GM23248 (cell line): ENCODE measurements around the gene ABCG8. TPM values are rescaled to one million over a fixed set of nuclear protein-coding genes. Genes with fewer than 3 reads are reported as not detected.

Experiments
- DNase-seq: peaks from one replicate; pipeline ENCODE4 v3.0.0-alpha.2; 2015
- H2AFZ ChIP-seq: fragments of 200-600 bp; sonication (generic); 2 replicates; pipeline ENCODE4 v1.6.1; 2016; ENCODE audit warnings: antibody characterized with exemption
- H3F3A ChIP-seq: fragments of 200-600 bp; sonication (generic); 2 replicates; pipeline ENCODE4 v1.6.1; 2016; ENCODE audit warnings: mild to moderate bottlenecking, antibody characterized with exemption, mixed run types; ENCODE audit not compliant: insufficient read depth
- H3K27ac ChIP-seq: fragments of 200-600 bp; sonication (generic); 2 replicates; pipeline ENCODE4 v1.5.1; 2016; ENCODE audit warnings: mild to moderate bottlenecking
- H3K27me3 ChIP-seq: fragments of 200-600 bp; sonication (generic); replicated peaks from 2 replicates; pipeline ENCODE4 v1.6.1; 2016; ENCODE audit warnings: mild to moderate bottlenecking; ENCODE audit not compliant: insufficient read depth
- H3K36me3 ChIP-seq: fragments of 200-600 bp; sonication (generic); 2 replicates; pipeline ENCODE4 v1.6.1; 2016; ENCODE audit warnings: low read depth, mild to moderate bottlenecking
- H3K4me1 ChIP-seq: fragments of 200-600 bp; sonication (generic); 2 replicates; pipeline ENCODE4 v1.6.1; 2016; ENCODE audit warnings: mild to moderate bottlenecking; ENCODE audit not compliant: insufficient read depth
- H3K4me2 ChIP-seq: fragments of 200-600 bp; sonication (generic); one replicate; pipeline ENCODE4 v1.6.1; 2016; ENCODE audit warnings: mild to moderate bottlenecking; ENCODE audit not compliant: unreplicated experiment
- H3K4me3 ChIP-seq: fragments of 200-600 bp; sonication (generic); 2 replicates; pipeline ENCODE4 v1.5.1; 2016; ENCODE audit warnings: mild to moderate bottlenecking
- H3K79me2 ChIP-seq: fragments of 200-600 bp; sonication (generic); 2 replicates; pipeline ENCODE4 v1.6.1; 2016; ENCODE audit warnings: mild to moderate bottlenecking; ENCODE audit not compliant: insufficient read depth
- H3K9ac ChIP-seq: fragments of 200-600 bp; sonication (generic); 2 replicates; pipeline ENCODE4 v1.6.1; 2016; ENCODE audit warnings: mild to moderate bottlenecking
- H3K9me2 ChIP-seq: fragments of 200-600 bp; sonication (generic); 2 replicates; pipeline ENCODE4 v1.6.1; 2016; ENCODE audit warnings: mixed run types, mild to moderate bottlenecking, moderate library complexity; ENCODE audit not compliant: insufficient read depth
- H3K9me3 ChIP-seq: fragments of 200-600 bp; sonication (generic); one replicate; pipeline ENCODE4 v1.6.1; 2017; ENCODE audit warnings: low read depth
- H4K20me1 ChIP-seq: fragments of 200-600 bp; sonication (generic); 2 replicates; pipeline ENCODE4 v1.6.0; 2016; ENCODE audit not compliant: insufficient read depth
- EZH2 ChIP-seq: fragments of 200-600 bp; sonication (generic); IDR thresholded peaks from 2 replicates; pipeline ENCODE4 v1.6.1; 2018; ENCODE audit warnings: antibody characterized with exemption, mild to moderate bottlenecking; ENCODE audit not compliant: insufficient read depth, poor library complexity, severe bottlenecking
- EZH2phosphoT487 ChIP-seq: fragments of 200-600 bp; sonication (generic); IDR thresholded peaks from 2 replicates; pipeline ENCODE4 v1.6.1; 2018; ENCODE audit warnings: antibody characterized with exemption, moderate library complexity, mild to moderate bottlenecking, low read depth; ENCODE audit not compliant: insufficient read depth
- WGBS, 2 experiments: methylation state at CpG; one replicate each; pipeline ENCODE4 v1.1.6; 2015 to 2017; ENCODE audit warnings: low lambda C conversion rate in 2 of 2, low coverage in 1 of 2; ENCODE audit errors: missing lambda C conversion rate in 2 of 2; 5-methylcytosine and 5-hydroxymethylcytosine counted together
- in situ Hi-C: fragments of 300-500 bp; cut with MboI; formaldehyde crosslinking; loops from 2 replicates; pipeline ENCODE4 v1.15.0; 2020
- polyA plus RNA-seq: library from polyadenylated mRNA; unstranded; fragments of >200 nt; fragmentation: Nextera tagmentation; extraction: Ambion mirVana; gene quantifications from 2 replicates; pipeline ENCODE4 v1.2.1, GENCODE V29; 2016
- total RNA-seq: library from RNA; depleted of rRNA; stranded (reverse); fragments of >200 nt; shearing (Covaris generic); gene quantifications from 2 replicates; pipeline ENCODE4 v1.2.3, GENCODE V29; 2014

Gene ABCG8
- total and polyA plus RNA-seq, 2 experiments from 2014 or later = 0.04 TPM; not detected in 1

- no peak overlapping the region for H3K4me3 ChIP-seq
- no peak overlapping the region for H3K4me2 ChIP-seq
- in situ Hi-C loops = no loop called here
- no peaks in the 10 kb centered on the region for H3F3A ChIP-seq
- no peaks in the 10 kb centered on the region for H3K36me3 ChIP-seq
- 52 to 55% methylated on average over 2 of the region's 2 CpGs for WGBS, 2 experiments
- H4K20me1 ChIP-seq = no peaks in the 10 kb centered on the region
- no peaks in the 10 kb centered on the region for H3K27me3 ChIP-seq
- no peaks in the 10 kb centered on the region for H3K9me2 ChIP-seq
- DNase-seq = no peak
- TF ChIP-seq EZH2 = no peak
- H3K79me2 ChIP-seq = no peaks in the 10 kb centered on the region
- H2AFZ ChIP-seq = no peak overlapping the region
- H3K9me3 ChIP-seq = no peaks in the 10 kb centered on the region
- H3K9ac ChIP-seq = no peak overlapping the region
- no peak overlapping the region for H3K27ac ChIP-seq
- H3K4me1 ChIP-seq = no peaks in the 10 kb centered on the region
These were observed 25.8 kb upstream of the ABCG8 start for GRCh38 chr2:43812947-43813346.

- Histone ChIP-seq H3K4me3 (no peak overlapping the region), H3K27ac (no peak overlapping the region), H3K4me2 (no peak overlapping the region), H3K4me1 (peaks cover 4% of the 10 kb centered on the region; the same call in 1 of the 2 replicates), H2AFZ (no peak overlapping the region), H3K36me3 (no peaks in the 10 kb centered on the region), H3K9me3 (no peaks in the 10 kb centered on the region), H3K27me3 (no peaks in the 10 kb centered on the region), H3K9ac (no peak overlapping the region), H4K20me1 (no peaks in the 10 kb centered on the region), H3F3A (no peaks in the 10 kb centered on the region), H3K9me2 (no peaks in the 10 kb centered on the region), H3K79me2 (no peaks in the 10 kb centered on the region)
- in situ Hi-C loops = no loop called here
- DNase-seq = no peak
- TF ChIP-seq EZH2phosphoT487 (no peak), EZH2 (no peak)
- 40 to 50% methylated on average over 3 of the region's 3 CpGs for WGBS, 2 experiments
These were observed 24.1 kb upstream of the ABCG8 start for GRCh38 chr2:43814711-43815110.

GRCh38 chr2:43818761-43819160, 20.0 kb upstream of the ABCG8 start:
- no peaks in the 10 kb centered on the region for H3K9me3 ChIP-seq
- peak; percentile 59 for DNase-seq
- H3K27me3 ChIP-seq = peaks cover 13% of the 10 kb centered on the region; the same call in 1 of the 2 replicates
- in situ Hi-C loops = no loop called here
- no peak overlapping the region for H3K9ac ChIP-seq
- no peak overlapping the region for H2AFZ ChIP-seq
- peaks cover 4% of the 10 kb centered on the region; the same call in 1 of the 2 replicates for H3K4me1 ChIP-seq
- H3K4me3 ChIP-seq = no peak overlapping the region
- no peaks in the 10 kb centered on the region for H3K79me2 ChIP-seq
- 57 to 59% methylated on average over 5 of the region's 5 CpGs for WGBS, 2 experiments
- H3K36me3 ChIP-seq = no peaks in the 10 kb centered on the region
- H3K9me2 ChIP-seq = no peaks in the 10 kb centered on the region
- H4K20me1 ChIP-seq = no peaks in the 10 kb centered on the region
- H3K27ac ChIP-seq = no peak overlapping the region
- no peak overlapping the region for H3K4me2 ChIP-seq
- no peaks in the 10 kb centered on the region for H3F3A ChIP-seq
- TF ChIP-seq EZH2 (no peak), EZH2phosphoT487 (no peak)

- Histone ChIP-seq H3K27ac (no peak overlapping the region), H3K36me3 (no peaks in the 10 kb centered on the region), H3K79me2 (no peaks in the 10 kb centered on the region), H2AFZ (no peak overlapping the region), H4K20me1 (no peaks in the 10 kb centered on the region), H3K9ac (no peak overlapping the region), H3K27me3 (peaks cover 21% of the 10 kb centered on the region; the same call in 1 of the 2 replicates), H3F3A (no peaks in the 10 kb centered on the region), H3K4me3 (no peak overlapping the region), H3K9me2 (no peaks in the 10 kb centered on the region), H3K9me3 (no peaks in the 10 kb centered on the region), H3K4me2 (no peak overlapping the region), H3K4me1 (peaks cover 4% of the 10 kb centered on the region; the same call in 1 of the 2 replicates)
- WGBS, 2 experiments = 61 to 66% methylated on average over 7 of the region's 7 CpGs
- DNase-seq = no peak
- no peak for TF ChIP-seq EZH2phosphoT487
- no peak for TF ChIP-seq EZH2
- in situ Hi-C loops = no loop called here
These were observed 19.1 kb upstream of the ABCG8 start for GRCh38 chr2:43819491-43820163.
